Measurements from ENCODE around the gene C1D.
A peak's percentile ranks its signal among the peaks of the same experiment; 100 is the strongest.
"Not testable (repeated sequence)": the region's sequence is repeated elsewhere in the genome, so short reads cannot be mapped to it uniquely, and the experiment has no call there.

C1D gene

GRCh38 chr2:68089961-68090360 is 27.2 kb upstream of the C1D start:
- peak; percentile 40 for ATAC-seq (replicated peaks)
- no peaks in the 10 kb centered on the region for H3K9me3 Mint-ChIP-seq
- no peak overlapping the region for H3K4me3 Mint-ChIP-seq
- peaks cover 0 to 11% of the 10 kb centered on the region in 2 donors for H3K27me3 Mint-ChIP-seq
- no peak overlapping the region for H3K27ac Mint-ChIP-seq
- no peaks in the 10 kb centered on the region for H3K4me1 Mint-ChIP-seq (ENCODE audit: low read depth in 2 of 2)
- DNase-seq, result no peak
- no peaks in the 10 kb centered on the region for H3K36me3 Mint-ChIP-seq (ENCODE audit: insufficient read depth)

- no peaks in the 10 kb centered on the region for H3K36me3 Mint-ChIP-seq (ENCODE audit: insufficient read depth)
- H3K27me3 Mint-ChIP-seq, result peaks cover 6 to 16% of the 10 kb centered on the region in 2 donors
- H3K9me3 Mint-ChIP-seq, result no peaks in the 10 kb centered on the region
- ATAC-seq (replicated peaks) (no peak), DNase-seq (no peak)
- H3K27ac Mint-ChIP-seq, result no peak overlapping the region
- H3K4me3 Mint-ChIP-seq, result no peak overlapping the region
- H3K4me1 Mint-ChIP-seq (ENCODE audit: low read depth in 2 of 2), result no peaks in the 10 kb centered on the region
Measured at GRCh38 chr2:68088940-68089339, 26.1 kb upstream of the C1D start.

- H3K27me3 Mint-ChIP-seq, result peaks cover 11 to 16% of the 10 kb centered on the region in 2 donors
- H3K4me1 Mint-ChIP-seq (ENCODE audit: low read depth in 2 of 2), result no peaks in the 10 kb centered on the region
- no peak overlapping the region for H3K4me3 Mint-ChIP-seq
- H3K27ac Mint-ChIP-seq, result no peak overlapping the region
- no peaks in the 10 kb centered on the region for H3K36me3 Mint-ChIP-seq (ENCODE audit: insufficient read depth)
- ATAC-seq (replicated peaks) (no peak), DNase-seq (no peak)
- H3K9me3 Mint-ChIP-seq, result no peaks in the 10 kb centered on the region
Measured at GRCh38 chr2:68086166-68086565, 23.4 kb upstream of the C1D start.

- no peak for DNase-seq
- no peaks in the 10 kb centered on the region for H3K9me3 Mint-ChIP-seq
- peaks cover 11 to 16% of the 10 kb centered on the region in 2 donors for H3K27me3 Mint-ChIP-seq
- no peaks in the 10 kb centered on the region for H3K4me1 Mint-ChIP-seq (ENCODE audit: low read depth in 2 of 2)
- ATAC-seq (replicated peaks), result no peak
- H3K4me3 Mint-ChIP-seq, result no peak overlapping the region
- no peak overlapping the region for H3K27ac Mint-ChIP-seq
- no peaks in the 10 kb centered on the region for H3K36me3 Mint-ChIP-seq (ENCODE audit: insufficient read depth)
Measured at GRCh38 chr2:68083346-68083745, 20.5 kb upstream of the C1D start.

GRCh38 chr2:68074050-68074449 is 11.2 kb upstream of the C1D start:
- Mint-ChIP-seq H3K27me3 (peaks cover 5 to 9% of the 10 kb centered on the region in 2 donors), H3K36me3 (ENCODE audit: insufficient read depth) (no peaks in the 10 kb centered on the region), H3K4me3 (no peak overlapping the region), H3K9me3 (no peaks in the 10 kb centered on the region), H3K27ac (no peak overlapping the region), H3K4me1 (ENCODE audit: low read depth in 2 of 2) (no peaks in the 10 kb centered on the region)
- DNase-seq (no peak), ATAC-seq (replicated peaks) (no peak)

GRCh38 chr2:68063797-68064646 is 1.2 kb upstream of the C1D start:
- H3K36me3 Mint-ChIP-seq (ENCODE audit: insufficient read depth), result peaks cover 13% of the 10 kb centered on the region
- peak overlapping the region in 1 of 2 donors; percentile 99 for H3K27ac Mint-ChIP-seq
- ATAC-seq (replicated peaks); DNase-seq; H3K9me3 Mint-ChIP-seq: not testable (repeated sequence)
- H3K4me1 Mint-ChIP-seq (ENCODE audit: low read depth in 2 of 2), result peaks cover 14 to 20% of the 10 kb centered on the region in 2 donors
- H3K4me3 Mint-ChIP-seq, result peak overlapping the region in 1 of 2 donors; percentile 84
- H3K27me3 Mint-ChIP-seq, result peaks cover 25 to 36% of the 10 kb centered on the region in 2 donors

GRCh38 chr2:68060652-68061051 is 2.2 kb downstream of the C1D start:
- H3K4me3 Mint-ChIP-seq, result no peak overlapping the region
- H3K27me3 Mint-ChIP-seq, result peaks cover 4 to 8% of the 10 kb centered on the region in 2 donors
- DNase-seq, result no peak
- H3K9me3 Mint-ChIP-seq, result no peaks in the 10 kb centered on the region
- H3K36me3 Mint-ChIP-seq (ENCODE audit: insufficient read depth), result peaks cover 13% of the 10 kb centered on the region
- H3K4me1 Mint-ChIP-seq (ENCODE audit: low read depth in 2 of 2), result peaks cover 28 to 37% of the 10 kb centered on the region in 2 donors
- H3K27ac Mint-ChIP-seq, result no peak overlapping the region
- no peak for ATAC-seq (replicated peaks)

- no peak for DNase-seq
- no peak overlapping the region for H3K27ac Mint-ChIP-seq
- H3K36me3 Mint-ChIP-seq (ENCODE audit: insufficient read depth), result peaks cover 13% of the 10 kb centered on the region
- H3K4me1 Mint-ChIP-seq (ENCODE audit: low read depth in 2 of 2), result peaks cover 33 to 42% of the 10 kb centered on the region in 2 donors
- H3K9me3 Mint-ChIP-seq, result no peaks in the 10 kb centered on the region
- ATAC-seq (replicated peaks), result no peak
- H3K4me3 Mint-ChIP-seq, result peak overlapping the region in 1 of 2 donors; percentile 2
- peaks cover 4 to 5% of the 10 kb centered on the region in 2 donors for H3K27me3 Mint-ChIP-seq
Measured at GRCh38 chr2:68059784-68060525, 2.8 kb downstream of the C1D start.

- H3K4me1 Mint-ChIP-seq (ENCODE audit: low read depth in 2 of 2), result peaks cover 45 to 56% of the 10 kb centered on the region in 2 donors
- peak overlapping the region in 1 of 2 donors; percentile 6 for H3K27ac Mint-ChIP-seq
- DNase-seq (no peak), ATAC-seq (replicated peaks) (no peak)
- H3K36me3 Mint-ChIP-seq (ENCODE audit: insufficient read depth), result peaks cover 12% of the 10 kb centered on the region
- no peaks in the 10 kb centered on the region for H3K27me3 Mint-ChIP-seq
- no peaks in the 10 kb centered on the region for H3K9me3 Mint-ChIP-seq
- no peak overlapping the region for H3K4me3 Mint-ChIP-seq
Measured at GRCh38 chr2:68057658-68058396, 5.0 kb downstream of the C1D start.

GRCh38 chr2:68052717-68053422 is 9.9 kb downstream of the C1D start:
- DNase-seq (no peak), ATAC-seq (replicated peaks) (no peak)
- Mint-ChIP-seq H3K9me3 (no peaks in the 10 kb centered on the region), H3K36me3 (ENCODE audit: insufficient read depth) (peaks cover 5% of the 10 kb centered on the region), H3K27me3 (no peaks in the 10 kb centered on the region), H3K4me1 (ENCODE audit: low read depth in 2 of 2) (peaks cover 40 to 49% of the 10 kb centered on the region in 2 donors), H3K27ac (no peak overlapping the region), H3K4me3 (no peak overlapping the region)

GRCh38 chr2:68050353-68050752 is 12.5 kb downstream of the C1D start:
- peak overlapping the region in 1 of 2 donors; percentile 23 for H3K27ac Mint-ChIP-seq
- DNase-seq, result no peak
- H3K4me1 Mint-ChIP-seq (ENCODE audit: low read depth in 2 of 2), result peaks cover 34 to 41% of the 10 kb centered on the region in 2 donors
- H3K9me3 Mint-ChIP-seq, result no peaks in the 10 kb centered on the region
- H3K4me3 Mint-ChIP-seq, result no peak overlapping the region
- no peak for ATAC-seq (replicated peaks)
- H3K27me3 Mint-ChIP-seq, result no peaks in the 10 kb centered on the region
- peaks cover 16% of the 10 kb centered on the region for H3K36me3 Mint-ChIP-seq (ENCODE audit: insufficient read depth)

GRCh38 chr2:68046642-68047240 is 16.1 kb downstream of the C1D start:
- Mint-ChIP-seq H3K36me3 (ENCODE audit: insufficient read depth) (peaks cover 24% of the 10 kb centered on the region), H3K4me1 (ENCODE audit: low read depth in 2 of 2) (peaks cover 16 to 19% of the 10 kb centered on the region in 2 donors), H3K27ac (no peak overlapping the region), H3K4me3 (no peak overlapping the region), H3K9me3 (no peaks in the 10 kb centered on the region), H3K27me3 (no peaks in the 10 kb centered on the region)
- DNase-seq (no peak), ATAC-seq (replicated peaks) (no peak)
